Motor neuron (in vitro differentiated cells): ENCODE measurements around the gene ATIC. TPM values are rescaled to one million over a fixed set of nuclear protein-coding genes. Genes with fewer than 3 reads are reported as not detected.

Experiments
- ATAC-seq, 8 experiments: fragments of 200-7000 bp; cut with Tn5 transposase; replicated peaks in 6 of 8; 2 replicates each; pipeline ENCODE4 v1.8.0; 2021; ENCODE audit warnings: mild to moderate bottlenecking in 8 of 8, moderate library complexity in 8 of 8
- H3K27ac ChIP-seq, 2 donors: fragments of 250-450 bp; sonication (Bioruptor Pico); 2 replicates each; pipeline ENCODE4 v1.9.0; 2021; ENCODE audit warnings: antibody characterized with exemption in 2 of 2, mild to moderate bottlenecking in 2 of 2, moderate library complexity in 1 of 2
- H3K4me1 ChIP-seq, 2 donors: fragments of 250-450 bp; sonication (Bioruptor Pico); replicated peaks in 1 of 2; 2 replicates each; pipeline ENCODE4 v1.6.1; 2021; ENCODE audit warnings: antibody characterized with exemption in 2 of 2, mild to moderate bottlenecking in 2 of 2, moderate library complexity in 1 of 2
- H3K4me3 ChIP-seq, 5 donors: fragments of 250-450 bp; sonication (Bioruptor Pico); 2 replicates each; pipeline ENCODE4 v1.9.0; 2021; ENCODE audit warnings: antibody characterized with exemption in 5 of 5, mild to moderate bottlenecking in 5 of 5, moderate library complexity in 4 of 5
- WGBS, 10 experiments: fragments of 450-650 bp; shearing (Covaris generic); methylation state at CpG; one replicate each; pipeline ENCODE4 v1.0.0; 2022; 5-methylcytosine and 5-hydroxymethylcytosine counted together
- in situ Hi-C, 9 experiments: fragments of 400-800 bp; cut with MboI; loops; one replicate each; pipeline ENCODE4 v1.15.0; 2021; ENCODE audit warnings: low sequenced_read_pairs in 9 of 9, low pct_unique_long_range_greater_than_20kb in 2 of 9; ENCODE audit not compliant: unreplicated experiment in 9 of 9
- total RNA-seq, 8 experiments: library from RNA; unstranded; fragments of 300-600 nt; gene quantifications; 2 replicates each; pipeline versions ENCODE4 v1.2.3 to v1.2.4, GENCODE V29; 2022

The ATIC gene
- total RNA-seq, 8 experiments from 2014 or later = 15.4 to 241 (median 74.6) TPM

- H3K4me3 ChIP-seq = no peak overlapping the region
- WGBS, 10 experiments = 74 to 100% (median 90%) methylated on average over 2 to 9 of the region's 9 CpGs
- no peak for ATAC-seq
- in situ Hi-C loops = no loop called here
- H3K4me1 ChIP-seq = no peaks in the 10 kb centered on the region
- H3K27ac ChIP-seq = no peak overlapping the region
Measured at GRCh38 chr2:215376103-215376780, 64.4 kb downstream of the ATIC start.

- WGBS, 10 experiments = 69 to 100% (median 100%) methylated on average over 2 of the region's 2 CpGs; no CpG with 5 or more reads in 3 of the 10 experiments
- H3K4me3 ChIP-seq = no peak overlapping the region
- H3K4me1 ChIP-seq = no peaks in the 10 kb centered on the region
- no peak overlapping the region for H3K27ac ChIP-seq
- ATAC-seq = no peak
- in situ Hi-C loops = no loop called here
Measured at GRCh38 chr2:215377283-215377682, 65.4 kb downstream of the ATIC start.

DNA sequence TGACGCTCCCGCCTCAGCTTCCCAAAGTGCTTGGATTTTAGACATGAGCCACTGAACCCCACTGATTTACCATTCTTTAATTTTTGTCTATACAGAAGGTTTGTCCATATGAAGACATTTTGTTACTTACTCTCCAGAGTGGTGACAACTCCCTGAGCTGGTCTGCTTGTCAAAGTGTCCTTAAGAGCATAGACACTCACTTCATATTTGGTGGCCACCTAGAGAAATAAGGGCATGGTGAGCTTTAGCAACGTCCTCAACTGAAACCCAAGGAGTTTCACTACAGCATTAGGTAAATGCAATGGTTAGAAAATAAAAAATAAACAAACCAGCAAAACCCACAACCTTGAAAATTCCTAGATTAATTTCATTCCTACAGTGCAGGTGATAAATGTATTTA, 66.2 kb downstream of the ATIC start:
- in situ Hi-C loops = no loop called here
- Histone ChIP-seq H3K27ac (no peak overlapping the region), H3K4me1 (no peaks in the 10 kb centered on the region), H3K4me3 (no peak overlapping the region)
- WGBS, 10 experiments = 89 to 100% (median 94%) methylated on average over 1 to 3 of the region's 3 CpGs
- no peak for ATAC-seq

DNA sequence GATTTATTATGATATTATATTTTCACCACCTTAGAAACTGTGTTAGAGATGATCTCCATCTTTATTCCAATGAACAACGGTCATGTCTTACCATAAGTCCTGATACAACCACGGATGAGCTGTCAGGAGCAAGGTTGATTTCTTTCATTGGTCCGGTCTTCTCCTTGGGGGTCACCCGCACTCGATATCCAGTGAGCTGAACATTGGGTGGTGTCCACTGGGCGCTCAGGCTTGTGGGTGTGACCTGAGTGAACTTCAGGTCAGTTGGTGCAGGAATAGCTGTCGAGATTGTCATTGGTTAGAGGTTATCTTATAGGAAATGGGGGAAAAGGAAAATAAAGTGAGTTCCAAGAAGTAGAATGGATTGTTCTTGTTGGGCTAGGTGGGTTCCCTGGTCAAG, 67.2 kb downstream of the ATIC start:
- no peak overlapping the region for H3K4me3 ChIP-seq
- no peaks in the 10 kb centered on the region for H3K4me1 ChIP-seq
- ATAC-seq = no peak
- H3K27ac ChIP-seq = no peak overlapping the region
- 65 to 100% (median 95%) methylated on average over 1 to 7 of the region's 7 CpGs for WGBS, 10 experiments
- in situ Hi-C loops = no loop called here

- no peak overlapping the region for H3K27ac ChIP-seq
- ATAC-seq = no peak
- in situ Hi-C loops = no loop called here
- H3K4me1 ChIP-seq = no peaks in the 10 kb centered on the region
- H3K4me3 ChIP-seq = no peak overlapping the region
- 83 to 100% (median 95%) methylated on average over 2 to 6 of the region's 6 CpGs; no CpG with 5 or more reads in 1 of the 10 experiments for WGBS, 10 experiments
Measured at GRCh38 chr2:215379948-215380347, 68.1 kb downstream of the ATIC start.

DNA sequence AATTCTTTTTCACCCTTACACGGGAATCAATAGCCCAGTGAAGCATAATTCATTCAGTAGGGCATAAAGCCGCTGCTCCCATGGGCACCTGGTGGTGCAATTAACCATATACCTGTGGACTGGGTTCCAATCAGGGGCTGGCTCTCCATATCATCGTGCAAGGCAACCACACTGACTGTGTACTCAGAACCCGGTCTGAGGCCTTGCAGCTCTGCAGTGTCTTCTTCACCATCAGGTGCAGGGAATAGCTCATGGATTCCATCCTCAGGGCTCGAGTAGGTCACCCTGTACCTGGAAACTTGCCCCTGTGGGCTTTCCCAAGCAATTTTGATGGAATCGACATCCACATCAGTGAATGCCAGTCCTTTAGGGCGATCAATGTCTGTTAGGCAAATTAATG, 68.8 kb downstream of the ATIC start:
- 79 to 100% (median 91%) methylated on average over 1 to 4 of the region's 7 CpGs; no CpG with 5 or more reads in 2 of the 10 experiments for WGBS, 10 experiments
- Histone ChIP-seq H3K4me1 (no peaks in the 10 kb centered on the region), H3K4me3 (no peak overlapping the region), H3K27ac (no peak overlapping the region)
- ATAC-seq = no peak
- in situ Hi-C loops = no loop called here

- ATAC-seq = no peak
- whole genome bisulfite sequencing, 10 experiments = 91 to 100% (median 94%) methylated on average over 3 to 7 of the region's 7 CpGs; no CpG with 5 or more reads in 2 of the 10 experiments
- no peak overlapping the region for H3K27ac ChIP-seq
- H3K4me1 ChIP-seq = no peaks in the 10 kb centered on the region
- H3K4me3 ChIP-seq = no peak overlapping the region
- in situ Hi-C loops = no loop called here
Measured at GRCh38 chr2:215382011-215382410, 70.2 kb downstream of the ATIC start.

DNA sequence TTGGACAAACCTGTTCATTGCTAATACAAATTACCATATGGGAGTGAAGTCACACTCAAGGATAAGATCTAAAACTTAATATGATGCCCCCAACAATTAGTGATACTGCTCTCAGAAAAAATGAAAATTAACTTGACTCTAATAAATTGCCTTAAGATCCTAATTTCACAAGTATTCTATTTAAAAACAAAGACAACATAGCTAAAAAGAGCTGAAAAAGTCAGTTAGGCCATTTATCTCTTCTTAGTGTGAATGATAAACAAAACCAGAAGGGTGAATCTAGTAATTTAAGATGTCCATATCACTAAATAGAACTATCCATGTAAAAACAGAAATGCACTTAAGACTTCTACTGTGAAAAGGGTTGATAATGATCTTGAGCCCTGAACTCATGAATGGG, 70.6 kb downstream of the ATIC start:
- H3K4me3 ChIP-seq = no peak overlapping the region
- no peaks in the 10 kb centered on the region for H3K4me1 ChIP-seq
- H3K27ac ChIP-seq = no peak overlapping the region
- in situ Hi-C loops = no loop called here
- ATAC-seq = no peak

DNA sequence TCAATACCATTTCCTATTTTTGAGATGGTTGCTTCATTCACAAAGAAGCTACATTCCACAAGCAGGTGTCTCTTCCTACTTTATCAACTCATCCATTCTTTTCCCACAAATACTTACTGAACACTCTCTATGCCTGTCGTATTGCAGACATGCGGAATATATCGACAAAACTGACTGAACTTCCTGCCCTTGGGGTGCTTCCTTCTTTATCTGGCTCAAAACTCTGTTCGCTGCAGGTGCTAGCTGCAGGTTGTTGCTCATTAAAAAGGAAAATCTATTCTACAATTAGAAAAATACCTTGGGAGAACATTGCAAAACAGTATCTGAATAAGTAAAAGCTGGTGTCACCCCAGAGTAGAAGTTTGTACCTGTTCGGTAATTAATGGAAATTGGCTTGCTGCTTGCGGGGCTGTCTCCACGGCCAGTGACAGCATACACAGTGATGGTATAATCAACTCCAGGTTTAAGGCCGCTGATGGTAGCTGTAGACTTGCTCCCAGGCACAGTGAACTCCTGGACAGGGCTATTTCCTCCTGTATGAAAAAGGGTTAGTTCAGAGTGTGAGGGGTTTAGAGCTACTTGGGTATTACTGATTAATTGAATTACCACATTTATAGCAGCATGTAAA, 71.9 kb downstream of the ATIC start:
- 87 to 100% (median 98%) methylated on average over 2 to 7 of the region's 8 CpGs; no CpG with 5 or more reads in 2 of the 10 experiments for WGBS, 10 experiments
- H3K27ac ChIP-seq = no peak overlapping the region
- no peak overlapping the region for H3K4me3 ChIP-seq
- in situ Hi-C loops = no loop called here
- no peaks in the 10 kb centered on the region for H3K4me1 ChIP-seq
- ATAC-seq = no peak

GRCh38 chr2:215384710-215385109, 72.9 kb downstream of the ATIC start:
- in situ Hi-C loops = no loop called here
- Histone ChIP-seq H3K4me3 (no peak overlapping the region), H3K27ac (no peak overlapping the region), H3K4me1 (no peaks in the 10 kb centered on the region)
- 67 to 100% (median 81%) methylated on average over 2 to 7 of the region's 7 CpGs for WGBS, 10 experiments
- ATAC-seq = no peak

- no peak for ATAC-seq
- in situ Hi-C loops = no loop called here
- WGBS, 10 experiments = 92 to 100% (median 100%) methylated on average over 3 to 7 of the region's 7 CpGs; no CpG with 5 or more reads in 5 of the 10 experiments
Measured at GRCh38 chr2:215386566-215386965, 74.7 kb downstream of the ATIC start.

GRCh38 chr2:215388002-215388728, 76.3 kb downstream of the ATIC start:
- 73 to 100% (median 96%) methylated on average over 1 to 5 of the region's 7 CpGs; no CpG with 5 or more reads in 2 of the 10 experiments for WGBS, 10 experiments
- Histone ChIP-seq H3K27ac (no peak overlapping the region), H3K4me3 (no peak overlapping the region), H3K4me1 (peaks cover 0 to 4% of the 10 kb centered on the region in 2 donors)
- in situ Hi-C loops = no loop called here
- no peak for ATAC-seq

More at GRCh38 chr2:215386566-215386965, 74.7 kb downstream of the ATIC start:
- Histone ChIP-seq H3K27ac (no peak overlapping the region), H3K4me1 (peaks cover 0 to 4% of the 10 kb centered on the region in 2 donors), H3K4me3 (no peak overlapping the region)

GRCh38 chr2:215390550-215390913, 78.7 kb downstream of the ATIC start:
- WGBS, 10 experiments = 67 to 100% (median 100%) methylated on average over 1 to 2 of the region's 2 CpGs; no CpG with 5 or more reads in 3 of the 10 experiments
- no peak overlapping the region for H3K4me3 ChIP-seq
- no peak for ATAC-seq
- H3K4me1 ChIP-seq = peaks cover 0 to 4% of the 10 kb centered on the region in 2 donors
- H3K27ac ChIP-seq = no peak overlapping the region
- in situ Hi-C loops = no loop called here
